ENCODE data around the gene CD99L2. TPM values are rescaled to one million over a fixed set of nuclear protein-coding genes. Genes with fewer than 3 reads are reported as not detected.

CD99L2 gene
- total RNA-seq, 5 donors from 2014 or later (not counting 1 experiment from before 2014, with no cell fraction given) = 11.1 to 20.0 (median 18.3) TPM

- no peaks in the 10 kb centered on the region for H3K27me3 ChIP-seq (replicated peaks in 1 of 2; ENCODE audit: control insufficient read depth in 2 of 2, extremely low read depth in 1 of 2, insufficient read depth in 2 of 2, low read length in 1 of 2)
- peaks cover 5% of the 10 kb centered on the region for H3K9me3 ChIP-seq
- DNase-seq (no peak), ATAC-seq (replicated peaks in 1 of 4) (no peak)
- POLR2A ChIA-PET = interaction anchor here in 1 of 2 donors (0.9 kb wide), 1 partner anchor 11 kb away, joined by 3 read pairs; no protein-coding TSS in a partner anchor
- Mint-ChIP-seq H3K4me3 (no peak overlapping the region), H3K27ac (no peak overlapping the region), H3K4me1 (peaks cover 6 to 10% (median 8%) of the 10 kb centered on the region in 3 donors), H3K9me3 (peaks cover 12 to 21% (median 13%) of the 10 kb centered on the region in 3 donors), H3K27me3 (peaks cover 0 to 4% of the 10 kb centered on the region in 2 donors), H3K36me3 (peaks cover 56% of the 10 kb centered on the region)
- CTCF ChIA-PET = no interaction called here
- H3K36me3 ChIP-seq (ENCODE audit: control insufficient read depth in 2 of 2, extremely low read depth in 1 of 2, insufficient read depth in 1 of 2, low read length in 1 of 2) = peaks cover 0 to 2% of the 10 kb centered on the region in 2 donors
- H3K4me1 ChIP-seq (ENCODE audit: control insufficient read depth in 1 of 2, extremely low read depth in 1 of 2, insufficient read depth in 2 of 2, low read length in 2 of 2) = no peaks in the 10 kb centered on the region
- no peak overlapping the region for H3K4me3 ChIP-seq (ENCODE audit: control insufficient read depth in 1 of 2, extremely low read depth in 1 of 2, low read length in 1 of 2)
- no CpG with 5 or more reads among the region's 2 CpGs for WGBS (ENCODE audit: insufficient coverage)
- no peak overlapping the region for H3K27ac ChIP-seq (ENCODE audit: low read length)
Observed at GRCh38 chrX:150854856-150855255, 43.6 kb downstream of the CD99L2 start.

- H3K9me3 Mint-ChIP-seq = peaks cover 0 to 1% (median under 1%) of the 10 kb centered on the region in 3 donors
- H3K36me3 Mint-ChIP-seq = peaks cover 26% of the 10 kb centered on the region
- Histone ChIP-seq H3K4me1 (ENCODE audit: control insufficient read depth in 1 of 2, extremely low read depth in 1 of 2, insufficient read depth in 2 of 2, low read length in 2 of 2) (no peaks in the 10 kb centered on the region), H3K27ac (ENCODE audit: low read length) (no peak overlapping the region), H3K9me3 (no peaks in the 10 kb centered on the region), H3K36me3 (ENCODE audit: control insufficient read depth in 2 of 2, extremely low read depth in 1 of 2, insufficient read depth in 1 of 2, low read length in 1 of 2) (peaks cover 0 to 2% of the 10 kb centered on the region in 2 donors), H3K27me3 (replicated peaks in 1 of 2; ENCODE audit: control insufficient read depth in 2 of 2, extremely low read depth in 1 of 2, insufficient read depth in 2 of 2, low read length in 1 of 2) (no peaks in the 10 kb centered on the region), H3K4me3 (ENCODE audit: control insufficient read depth in 1 of 2, extremely low read depth in 1 of 2, low read length in 1 of 2) (no peak overlapping the region)
- ATAC-seq (replicated peaks in 1 of 4) (no peak), DNase-seq (no peak)
- no peak overlapping the region for H3K4me3 Mint-ChIP-seq
- WGBS (ENCODE audit: insufficient coverage) = no CpG with 5 or more reads among the region's 3 CpGs
- H3K4me1 Mint-ChIP-seq = peaks cover 6 to 14% (median 8%) of the 10 kb centered on the region in 3 donors
- CTCF ChIA-PET = no interaction called here
- POLR2A ChIA-PET = interaction anchor here in 1 of 2 donors (0.6 kb wide), 1 partner anchor 17 kb away, joined by 3 read pairs; no protein-coding TSS in a partner anchor
- H3K27me3 Mint-ChIP-seq = peaks cover 0 to 4% of the 10 kb centered on the region in 2 donors
- no peak overlapping the region for H3K27ac Mint-ChIP-seq
Observed at GRCh38 chrX:150849996-150850720, 48.3 kb downstream of the CD99L2 start.

GRCh38 chrX:150849486-150849885 is 49.0 kb downstream of the CD99L2 start:
- H3K36me3 Mint-ChIP-seq = peaks cover 23% of the 10 kb centered on the region
- Histone ChIP-seq H3K4me1 (ENCODE audit: control insufficient read depth in 1 of 2, extremely low read depth in 1 of 2, insufficient read depth in 2 of 2, low read length in 2 of 2) (no peaks in the 10 kb centered on the region), H3K36me3 (ENCODE audit: control insufficient read depth in 2 of 2, extremely low read depth in 1 of 2, insufficient read depth in 1 of 2, low read length in 1 of 2) (no peaks in the 10 kb centered on the region), H3K27me3 (replicated peaks in 1 of 2; ENCODE audit: control insufficient read depth in 2 of 2, extremely low read depth in 1 of 2, insufficient read depth in 2 of 2, low read length in 1 of 2) (no peaks in the 10 kb centered on the region), H3K4me3 (ENCODE audit: control insufficient read depth in 1 of 2, extremely low read depth in 1 of 2, low read length in 1 of 2) (no peak overlapping the region), H3K27ac (ENCODE audit: low read length) (no peak overlapping the region), H3K9me3 (no peaks in the 10 kb centered on the region)
- ChIA-PET POLR2A (interaction anchor here in 1 of 2 donors (0.6 kb wide), 1 partner anchor 17 kb away, joined by 3 read pairs; no protein-coding TSS in a partner anchor), CTCF (no interaction called here)
- peaks cover 4 to 14% (median 8%) of the 10 kb centered on the region in 3 donors for H3K4me1 Mint-ChIP-seq
- no CpG with 5 or more reads among the region's 2 CpGs for WGBS (ENCODE audit: insufficient coverage)
- H3K27me3 Mint-ChIP-seq = peaks cover 0 to 4% of the 10 kb centered on the region in 2 donors
- no peak overlapping the region for H3K4me3 Mint-ChIP-seq
- no peak overlapping the region for H3K27ac Mint-ChIP-seq
- no peaks in the 10 kb centered on the region for H3K9me3 Mint-ChIP-seq
- ATAC-seq (replicated peaks in 1 of 4) = no peak
- DNase-seq = no peak

- ChIA-PET CTCF (interaction anchor here in 1 of 2 donors (0.7 kb wide), 1 partner anchor 22 kb away, joined by 5 read pairs; no protein-coding TSS in a partner anchor), POLR2A (no interaction called here)
- ATAC-seq (replicated peaks in 1 of 4) (no peak), DNase-seq (no peak)
- no peak overlapping the region for H3K27ac Mint-ChIP-seq
- no peak overlapping the region for H3K4me3 Mint-ChIP-seq
- no peaks in the 10 kb centered on the region for H3K9me3 Mint-ChIP-seq
- Histone ChIP-seq H3K36me3 (ENCODE audit: control insufficient read depth in 2 of 2, extremely low read depth in 1 of 2, insufficient read depth in 1 of 2, low read length in 1 of 2) (no peaks in the 10 kb centered on the region), H3K4me1 (ENCODE audit: control insufficient read depth in 1 of 2, extremely low read depth in 1 of 2, insufficient read depth in 2 of 2, low read length in 2 of 2) (no peaks in the 10 kb centered on the region), H3K4me3 (ENCODE audit: control insufficient read depth in 1 of 2, extremely low read depth in 1 of 2, low read length in 1 of 2) (no peak overlapping the region), H3K9me3 (no peaks in the 10 kb centered on the region), H3K27me3 (replicated peaks in 1 of 2; ENCODE audit: control insufficient read depth in 2 of 2, extremely low read depth in 1 of 2, insufficient read depth in 2 of 2, low read length in 1 of 2) (no peaks in the 10 kb centered on the region), H3K27ac (ENCODE audit: low read length) (no peak overlapping the region)
- H3K36me3 Mint-ChIP-seq = peaks cover 20% of the 10 kb centered on the region
- peaks cover 4 to 14% (median 8%) of the 10 kb centered on the region in 3 donors for H3K4me1 Mint-ChIP-seq
- H3K27me3 Mint-ChIP-seq = peaks cover 0 to 4% of the 10 kb centered on the region in 2 donors
- WGBS (ENCODE audit: insufficient coverage) = 50% methylated on average over 9 of the region's 9 CpGs
Observed at GRCh38 chrX:150848914-150849365, 49.5 kb downstream of the CD99L2 start.

GRCh38 chrX:150847088-150847487 is 51.4 kb downstream of the CD99L2 start:
- H3K4me3 ChIP-seq (ENCODE audit: control insufficient read depth in 1 of 2, extremely low read depth in 1 of 2, low read length in 1 of 2) = no peak overlapping the region
- H3K27me3 ChIP-seq (replicated peaks in 1 of 2; ENCODE audit: control insufficient read depth in 2 of 2, extremely low read depth in 1 of 2, insufficient read depth in 2 of 2, low read length in 1 of 2) = no peaks in the 10 kb centered on the region
- CTCF ChIA-PET = no interaction called here
- Mint-ChIP-seq H3K4me1 (peaks cover 4 to 10% (median 8%) of the 10 kb centered on the region in 3 donors), H3K4me3 (no peak overlapping the region), H3K9me3 (no peaks in the 10 kb centered on the region), H3K36me3 (peaks cover 11% of the 10 kb centered on the region), H3K27ac (no peak overlapping the region), H3K27me3 (no peaks in the 10 kb centered on the region)
- H3K36me3 ChIP-seq (ENCODE audit: control insufficient read depth in 2 of 2, extremely low read depth in 1 of 2, insufficient read depth in 1 of 2, low read length in 1 of 2) = no peaks in the 10 kb centered on the region
- H3K27ac ChIP-seq (ENCODE audit: low read length) = no peak overlapping the region
- no peaks in the 10 kb centered on the region for H3K9me3 ChIP-seq
- POLR2A ChIA-PET = no interaction called here
- DNase-seq (no peak), ATAC-seq (replicated peaks in 1 of 4) (no peak)
- no peaks in the 10 kb centered on the region for H3K4me1 ChIP-seq (ENCODE audit: control insufficient read depth in 1 of 2, extremely low read depth in 1 of 2, insufficient read depth in 2 of 2, low read length in 2 of 2)

GRCh38 chrX:150846130-150846529 is 52.3 kb downstream of the CD99L2 start:
- Mint-ChIP-seq H3K36me3 (peaks cover 3% of the 10 kb centered on the region), H3K9me3 (no peaks in the 10 kb centered on the region), H3K4me3 (no peak overlapping the region), H3K27me3 (no peaks in the 10 kb centered on the region), H3K27ac (no peak overlapping the region), H3K4me1 (peaks cover 4 to 10% (median 8%) of the 10 kb centered on the region in 3 donors)
- DNase-seq (no peak), ATAC-seq (replicated peaks in 1 of 4) (no peak)
- H3K4me3 ChIP-seq (ENCODE audit: control insufficient read depth in 1 of 2, extremely low read depth in 1 of 2, low read length in 1 of 2) = no peak overlapping the region
- H3K4me1 ChIP-seq (ENCODE audit: control insufficient read depth in 1 of 2, extremely low read depth in 1 of 2, insufficient read depth in 2 of 2, low read length in 2 of 2) = no peaks in the 10 kb centered on the region
- H3K9me3 ChIP-seq = no peaks in the 10 kb centered on the region
- no peaks in the 10 kb centered on the region for H3K27me3 ChIP-seq (replicated peaks in 1 of 2; ENCODE audit: control insufficient read depth in 2 of 2, extremely low read depth in 1 of 2, insufficient read depth in 2 of 2, low read length in 1 of 2)
- H3K36me3 ChIP-seq (ENCODE audit: control insufficient read depth in 2 of 2, extremely low read depth in 1 of 2, insufficient read depth in 1 of 2, low read length in 1 of 2) = no peaks in the 10 kb centered on the region
- H3K27ac ChIP-seq (ENCODE audit: low read length) = no peak overlapping the region
- CTCF ChIA-PET = no interaction called here
- no CpG with 5 or more reads among the region's 5 CpGs for WGBS (ENCODE audit: insufficient coverage)
- POLR2A ChIA-PET = no interaction called here

Measured in T-cell (primary cell).